ENCODE measurements around the gene ALG3. TPM values are rescaled to one million over a fixed set of nuclear protein-coding genes. Genes with fewer than 3 reads are reported as not detected.
A peak's percentile ranks its signal among the peaks of the same experiment; 100 is the strongest.

The ALG3 gene
- total RNA-seq, 1 experiment from 2014 or later = 57.2 TPM

DNA sequence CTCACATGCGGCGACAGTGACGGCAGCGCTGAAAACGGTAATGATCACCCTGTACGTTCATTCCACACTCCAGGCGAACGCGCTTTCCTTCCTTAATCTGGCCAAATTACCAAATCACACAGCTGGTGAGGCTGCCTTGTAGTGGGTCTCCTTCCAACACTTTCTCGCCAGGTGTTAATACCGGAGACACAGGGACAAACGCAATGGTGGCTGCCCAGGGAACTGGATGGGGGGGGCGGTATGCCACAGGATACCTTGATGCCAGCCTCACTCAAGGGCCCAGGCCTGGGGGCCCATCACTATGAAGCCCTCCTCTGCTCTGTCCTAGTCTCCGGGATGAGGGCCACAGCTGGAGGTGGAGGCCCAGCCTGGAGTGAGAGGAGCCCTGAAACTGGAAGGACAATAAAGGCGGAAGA is 14.0 kb upstream of the ALG3 start:
- H3K36me3 ChIP-seq = 0 out of 2 replicates have a peak, but pooled peaks cover 2% of the 10 kb centered on the region
- no peak overlapping the region for H3K4me3 ChIP-seq
- no peak for DNase-seq

DNA sequence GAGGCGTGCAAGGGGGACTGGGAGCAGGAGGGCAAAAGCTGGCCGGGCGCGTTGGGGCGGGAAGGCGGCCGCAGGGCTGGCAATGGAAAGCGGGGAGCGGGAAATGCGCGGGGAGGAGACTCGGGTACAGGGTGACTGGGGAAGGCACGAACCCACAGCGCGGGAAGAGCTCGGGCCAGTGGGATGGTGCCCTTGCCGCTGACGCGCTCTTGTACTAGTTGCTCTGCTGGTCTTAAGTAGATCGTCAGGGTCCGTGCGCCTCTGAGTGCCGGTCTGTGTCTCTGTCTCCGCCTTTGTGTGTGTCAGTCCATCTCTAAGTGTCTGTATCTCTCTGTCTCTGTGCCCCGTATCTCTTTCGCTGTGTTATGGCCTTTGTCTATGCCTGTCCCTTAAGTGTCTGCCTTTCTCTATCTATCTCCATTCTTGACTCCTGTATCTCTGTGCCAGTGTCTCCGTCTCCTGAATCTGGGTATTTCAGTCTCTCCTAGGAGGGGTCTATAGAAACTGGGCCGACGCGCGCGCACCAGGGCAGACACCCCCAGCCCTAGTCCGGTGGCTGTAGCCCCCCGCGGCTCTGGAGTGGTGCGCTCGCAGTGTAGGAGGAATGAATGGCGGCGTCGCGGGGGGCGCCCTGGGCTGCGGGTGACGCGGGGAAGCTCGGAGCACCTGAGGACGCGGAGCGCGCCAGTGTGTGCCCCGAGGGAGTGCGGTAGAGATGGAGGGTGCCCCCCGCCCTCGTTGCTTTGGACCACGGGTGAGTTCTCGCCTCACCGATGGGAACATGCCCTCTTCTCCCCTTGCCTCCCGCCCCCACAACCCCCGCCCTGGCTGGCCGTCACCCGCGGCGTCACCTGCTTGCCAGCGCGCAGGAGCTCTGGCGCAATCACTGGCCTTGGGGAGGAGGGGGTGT is 13.3 kb upstream of the ALG3 start:
- H3K4me3 ChIP-seq = peak overlapping the region; percentile 53
- peaks cover 15% of the 10 kb centered on the region for H3K27me3 ChIP-seq
- H3K9me3 ChIP-seq = no peaks in the 10 kb centered on the region
- H3K36me3 ChIP-seq = 0 out of 2 replicates have a peak, but pooled peaks cover 2% of the 10 kb centered on the region
- DNase-seq = no peak

More for the DNA sequence above, 14.0 kb upstream of the ALG3 start:
- peaks cover 15% of the 10 kb centered on the region for H3K27me3 ChIP-seq
- H3K9me3 ChIP-seq = no peaks in the 10 kb centered on the region

DNA sequence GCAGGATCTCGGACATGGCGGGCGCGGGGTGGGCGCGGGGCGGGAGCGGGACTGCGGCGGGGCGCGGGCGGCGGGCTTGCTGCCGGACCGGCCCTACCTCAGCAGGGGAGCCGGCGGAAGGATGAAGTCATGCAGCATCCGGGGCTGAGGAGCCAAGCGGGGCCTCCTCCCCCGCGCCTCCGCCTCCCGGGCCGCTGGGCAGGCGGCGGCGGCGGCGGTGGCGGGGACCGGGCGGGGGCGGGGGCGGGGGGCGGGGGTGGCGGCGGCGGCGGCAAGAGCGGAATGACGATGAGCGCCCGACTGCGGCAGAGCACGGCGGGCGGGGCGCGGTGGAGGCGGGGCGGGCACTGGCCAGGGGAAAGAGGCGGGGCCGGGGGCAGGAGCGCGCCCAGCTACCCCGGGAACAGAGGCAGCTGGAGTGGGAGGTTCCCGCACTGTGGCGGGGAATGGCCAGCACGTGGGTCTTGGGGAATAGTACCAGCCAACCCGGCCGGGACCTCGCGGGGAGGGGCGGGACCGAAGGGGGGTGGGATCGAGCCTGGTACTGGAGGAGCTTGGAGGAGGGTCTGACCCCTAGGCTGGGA is 12.6 kb upstream of the ALG3 start, which contains the start of gene CAMK2N2:
Gene CAMK2N2 (minus strand): TSS at position 284 of the 584 bp plus-strand sequence. CDS start 268 bp downstream, at position 16.
- Histone ChIP-seq H3K4me3 (peak within 1 kb of the TSS; percentile 53), H3K36me3 (0 out of 2 replicates have a peak, but pooled peaks cover 2% of the 10 kb centered on the region), H3K9me3 (no peaks in the 10 kb centered on the region), H3K27me3 (peaks cover 15% of the 10 kb centered on the region)
- peak; percentile 90 for DNase-seq

DNA sequence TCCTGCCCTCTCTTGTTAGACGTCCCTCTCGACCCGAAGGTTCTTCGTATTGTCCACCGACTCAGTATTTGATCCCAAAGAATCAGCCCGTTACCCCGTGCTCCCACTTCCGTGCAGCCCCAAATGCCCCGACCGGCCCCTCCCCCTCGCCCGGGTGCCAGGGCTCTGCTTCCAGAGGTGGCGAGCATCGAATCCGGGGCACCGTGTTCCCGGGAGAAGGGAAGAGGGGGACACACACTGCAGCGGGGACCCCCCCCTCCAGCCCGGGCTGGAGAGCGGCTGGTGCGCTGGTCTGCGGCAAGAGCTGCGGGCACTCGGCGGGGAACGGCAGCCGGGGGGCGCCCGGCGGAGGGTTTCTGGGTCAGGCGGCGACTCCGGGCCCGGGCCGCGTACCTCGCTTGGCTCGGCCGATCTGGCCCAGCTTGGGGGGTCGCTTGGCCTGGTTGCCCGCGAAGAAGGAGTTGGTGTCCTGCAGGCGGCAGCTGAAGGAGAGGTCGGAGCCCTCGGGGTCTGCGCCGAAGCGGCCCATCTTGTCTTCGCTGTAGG is 12.0 kb upstream of the ALG3 start:
- Histone ChIP-seq H3K36me3 (0 out of 2 replicates have a peak, but pooled peaks cover 2% of the 10 kb centered on the region), H3K27me3 (peaks cover 15% of the 10 kb centered on the region), H3K9me3 (no peaks in the 10 kb centered on the region), H3K4me3 (peak overlapping the region; percentile 53)
- no peak for DNase-seq

DNA sequence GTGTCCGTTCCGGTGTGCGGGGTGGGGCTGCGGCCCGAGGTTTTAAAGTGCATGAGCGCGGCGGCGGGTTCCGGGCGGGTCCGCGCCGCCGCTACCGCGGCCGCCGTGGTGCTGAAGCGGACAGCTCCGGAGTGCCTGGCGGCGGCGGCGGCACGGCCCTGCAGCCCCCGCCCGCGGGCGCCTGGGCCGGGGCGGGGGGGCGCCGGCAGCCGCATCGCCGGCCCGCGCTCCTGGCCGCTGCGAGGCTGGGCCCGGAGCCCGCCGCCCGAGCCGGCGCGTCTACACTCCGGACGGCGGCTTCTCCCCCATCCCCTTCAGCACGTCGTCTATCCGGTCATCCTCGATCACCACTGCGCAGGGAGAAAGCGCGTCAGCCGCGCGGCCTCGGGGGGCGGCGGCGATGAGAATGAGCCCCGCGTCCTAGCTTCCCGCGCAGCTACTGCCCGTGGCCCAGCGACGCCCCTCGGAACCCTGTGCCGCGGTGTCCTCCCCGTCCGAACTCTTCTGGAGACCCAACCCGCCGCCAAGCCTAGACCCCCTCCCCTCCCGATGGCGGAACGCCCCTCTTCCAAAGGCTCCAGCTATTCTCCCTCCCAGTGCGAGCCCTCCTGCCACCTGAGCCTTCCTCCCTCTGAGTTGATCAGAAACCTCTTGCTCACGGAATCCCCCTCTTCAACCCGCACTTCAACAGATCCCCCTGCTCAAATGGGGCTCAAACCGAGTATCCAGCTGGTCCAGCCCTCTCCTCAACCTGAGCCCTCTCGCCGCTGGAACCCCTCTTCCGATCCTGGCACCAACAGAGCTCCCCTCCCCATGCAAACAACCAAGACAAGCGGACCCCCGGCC is 11.3 kb upstream of the ALG3 start:
- DNase-seq = peak; percentile 51
- Histone ChIP-seq H3K27me3 (peaks cover 15% of the 10 kb centered on the region), H3K36me3 (0 out of 2 replicates have a peak, but pooled peaks cover 2% of the 10 kb centered on the region), H3K9me3 (no peaks in the 10 kb centered on the region), H3K4me3 (peak overlapping the region; percentile 53)

DNA sequence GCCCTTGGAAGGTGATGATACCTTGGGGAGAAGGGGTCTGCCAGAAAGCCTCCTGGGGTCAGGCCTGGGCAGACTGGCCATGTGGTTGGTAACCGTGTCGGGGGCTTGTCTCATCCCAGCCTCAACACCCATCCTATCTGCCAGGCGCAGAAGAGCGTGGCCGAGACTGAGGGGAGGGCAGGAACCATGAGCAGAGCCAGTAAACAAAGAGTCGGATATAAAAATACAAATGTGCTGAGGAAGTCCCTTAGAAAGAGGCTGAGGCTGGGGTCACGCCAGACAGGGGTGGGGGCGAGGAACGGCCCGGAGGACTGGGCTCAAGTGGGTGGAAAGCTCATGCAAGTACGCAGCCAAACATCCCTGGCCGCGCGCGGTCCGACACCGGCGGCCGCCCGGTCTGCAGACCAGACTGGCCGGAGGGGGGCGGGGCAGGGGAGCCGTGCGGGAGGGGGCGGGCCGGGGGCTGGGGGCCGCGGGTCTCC is 10.7 kb upstream of the ALG3 start:
- no peak for DNase-seq
- Histone ChIP-seq H3K36me3 (0 out of 2 replicates have a peak, but pooled peaks cover 2% of the 10 kb centered on the region), H3K27me3 (peaks cover 15% of the 10 kb centered on the region), H3K9me3 (no peaks in the 10 kb centered on the region), H3K4me3 (no peak overlapping the region)

DNA sequence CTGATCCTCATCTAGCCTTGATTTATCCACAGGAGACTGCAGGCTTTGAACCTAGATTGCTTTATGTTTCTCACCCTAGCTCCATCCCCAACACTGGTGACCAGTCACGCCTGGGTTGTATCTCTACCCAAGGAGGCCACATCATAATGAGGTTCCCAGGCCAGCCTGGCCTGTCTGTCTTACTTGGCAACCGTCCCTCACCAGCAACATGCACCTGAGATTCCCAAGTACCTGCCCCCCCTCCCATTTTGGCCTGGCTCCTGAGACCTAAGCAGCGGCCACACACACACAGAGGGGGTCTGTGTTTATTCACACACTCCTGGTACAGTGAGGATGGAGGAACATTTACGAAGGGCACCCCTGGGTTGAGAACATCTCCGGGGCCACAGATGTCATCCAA is 10.2 kb upstream of the ALG3 start:
- no peak for DNase-seq
- Histone ChIP-seq H3K36me3 (0 out of 2 replicates have a peak, but pooled peaks cover 2% of the 10 kb centered on the region), H3K4me3 (no peak overlapping the region), H3K27me3 (peaks cover 15% of the 10 kb centered on the region), H3K9me3 (no peaks in the 10 kb centered on the region)

DNA sequence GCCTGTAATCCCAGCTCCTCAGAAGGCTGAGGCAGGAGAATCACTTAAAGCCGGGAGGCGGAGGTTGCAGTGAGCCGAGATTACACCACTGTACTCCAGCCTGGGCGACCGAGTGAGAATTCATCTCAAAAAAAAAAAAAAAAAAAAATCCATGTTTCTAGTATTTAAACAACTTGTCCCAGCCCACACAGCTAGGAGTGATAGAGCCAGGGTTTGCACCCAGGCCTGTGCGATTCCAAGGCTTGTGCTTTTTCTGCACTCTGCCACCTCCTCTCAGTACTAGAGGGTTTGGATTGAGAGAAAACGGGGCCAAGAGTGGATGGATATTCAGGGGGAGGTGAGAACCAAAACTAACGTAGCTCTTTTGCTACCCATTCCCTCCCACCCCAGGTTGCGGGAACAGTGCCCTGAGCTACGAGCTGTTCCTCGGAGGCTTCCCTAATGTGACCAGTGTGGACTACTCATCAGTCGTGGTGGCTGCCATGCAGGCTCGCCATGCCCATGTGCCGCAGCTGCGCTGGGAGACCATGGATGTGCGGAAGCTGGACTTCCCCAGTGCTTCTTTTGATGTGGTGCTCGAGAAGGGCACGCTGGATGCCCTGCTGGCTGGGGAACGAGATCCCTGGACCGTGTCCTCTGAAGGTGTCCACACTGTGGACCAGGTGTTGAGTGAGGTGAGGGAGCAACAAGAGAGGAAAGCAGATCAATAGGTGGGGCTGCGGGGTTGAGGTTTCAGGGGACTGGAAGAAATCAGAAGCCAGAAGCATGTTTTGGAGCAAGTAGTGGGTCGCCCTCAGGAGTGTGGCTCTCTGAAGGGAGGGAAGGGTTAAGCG is 8.5 kb upstream of the ALG3 start:
- Histone ChIP-seq H3K4me3 (no peak overlapping the region), H3K9me3 (no peaks in the 10 kb centered on the region), H3K36me3 (peaks cover 2% of the 10 kb centered on the region; the same call in 1 of the 2 replicates), H3K27me3 (peaks cover 15% of the 10 kb centered on the region)
- DNase-seq = no peak

DNA sequence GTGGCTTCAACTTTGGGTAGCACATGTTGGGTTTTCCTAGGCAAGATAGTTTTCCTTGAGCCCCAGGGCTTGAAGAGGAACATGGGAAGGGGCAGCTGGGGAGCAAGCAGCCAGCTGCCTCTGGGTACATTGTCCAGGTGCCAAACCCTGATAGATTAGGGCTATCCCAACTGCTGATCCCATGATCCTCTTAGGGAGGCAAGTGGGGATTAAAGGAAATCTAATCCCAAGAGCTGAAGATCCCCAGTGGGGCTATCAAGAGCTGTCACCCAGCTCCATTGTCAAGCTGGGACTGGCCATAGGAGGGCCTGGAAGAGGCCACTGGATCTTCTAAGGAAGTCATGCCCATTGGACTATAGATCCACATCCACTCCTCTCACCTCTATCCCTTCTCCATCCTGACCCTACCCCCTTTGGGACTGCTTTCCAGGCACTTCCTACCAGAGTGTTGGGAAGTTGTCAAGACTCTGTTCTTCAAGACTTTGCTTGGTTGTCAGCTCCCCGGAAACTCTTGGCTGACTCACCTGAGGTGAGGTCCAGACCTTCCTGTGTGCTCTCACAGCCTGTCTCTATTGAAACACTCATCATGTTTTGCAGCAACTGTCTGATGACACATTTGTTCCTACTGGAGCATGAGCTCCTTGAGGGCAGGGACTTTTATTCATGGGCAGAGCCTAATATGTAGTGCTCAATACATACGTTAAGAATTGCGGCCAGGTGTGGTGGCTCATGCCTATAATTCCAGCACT is 6.7 kb upstream of the ALG3 start:
- DNase-seq = no peak
- H3K36me3 ChIP-seq = peaks cover 2% of the 10 kb centered on the region; the same call in 1 of the 2 replicates
- no peak overlapping the region for H3K4me3 ChIP-seq
- no peaks in the 10 kb centered on the region for H3K9me3 ChIP-seq
- peaks cover 4% of the 10 kb centered on the region; the same call in 1 of the 2 replicates for H3K27me3 ChIP-seq

DNA sequence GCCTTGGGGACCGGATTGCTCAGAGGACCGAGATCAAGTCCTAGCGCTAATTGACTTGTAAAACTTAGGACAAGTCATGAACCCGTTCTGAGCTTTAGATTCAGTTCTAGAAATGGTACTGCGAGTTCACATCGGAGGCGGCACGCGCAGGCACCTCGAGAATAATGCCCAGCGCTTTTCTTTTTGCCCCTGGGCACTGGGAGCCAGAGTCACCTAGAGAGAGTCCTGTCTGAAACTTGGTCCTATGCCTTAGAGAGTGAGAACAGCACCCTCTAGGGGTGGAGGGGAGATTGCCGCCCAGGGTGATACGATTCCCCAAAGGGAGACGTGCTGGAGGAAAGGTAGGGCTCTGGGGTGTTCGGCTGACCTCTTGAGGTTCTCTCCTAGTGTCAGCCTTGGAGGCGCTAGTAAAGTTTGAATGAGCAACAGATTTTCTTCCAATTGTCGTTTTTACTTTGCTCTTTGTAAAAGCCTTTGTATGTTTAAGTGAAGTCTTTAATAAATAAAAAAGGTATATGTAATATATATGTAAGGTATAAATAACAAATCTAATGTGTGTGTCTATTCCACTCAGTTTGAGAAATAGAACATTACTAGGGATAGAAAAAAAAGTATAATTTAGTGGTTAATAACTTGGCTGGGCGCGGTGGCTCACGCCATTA is 1.5 kb upstream of the ALG3 start:
- no peaks in the 10 kb centered on the region for H3K9me3 ChIP-seq
- peaks cover 11% of the 10 kb centered on the region for H3K36me3 ChIP-seq
- no peaks in the 10 kb centered on the region for H3K27me3 ChIP-seq
- peak overlapping the region; percentile 90 for H3K4me3 ChIP-seq
- DNase-seq = peak; percentile 87

DNA sequence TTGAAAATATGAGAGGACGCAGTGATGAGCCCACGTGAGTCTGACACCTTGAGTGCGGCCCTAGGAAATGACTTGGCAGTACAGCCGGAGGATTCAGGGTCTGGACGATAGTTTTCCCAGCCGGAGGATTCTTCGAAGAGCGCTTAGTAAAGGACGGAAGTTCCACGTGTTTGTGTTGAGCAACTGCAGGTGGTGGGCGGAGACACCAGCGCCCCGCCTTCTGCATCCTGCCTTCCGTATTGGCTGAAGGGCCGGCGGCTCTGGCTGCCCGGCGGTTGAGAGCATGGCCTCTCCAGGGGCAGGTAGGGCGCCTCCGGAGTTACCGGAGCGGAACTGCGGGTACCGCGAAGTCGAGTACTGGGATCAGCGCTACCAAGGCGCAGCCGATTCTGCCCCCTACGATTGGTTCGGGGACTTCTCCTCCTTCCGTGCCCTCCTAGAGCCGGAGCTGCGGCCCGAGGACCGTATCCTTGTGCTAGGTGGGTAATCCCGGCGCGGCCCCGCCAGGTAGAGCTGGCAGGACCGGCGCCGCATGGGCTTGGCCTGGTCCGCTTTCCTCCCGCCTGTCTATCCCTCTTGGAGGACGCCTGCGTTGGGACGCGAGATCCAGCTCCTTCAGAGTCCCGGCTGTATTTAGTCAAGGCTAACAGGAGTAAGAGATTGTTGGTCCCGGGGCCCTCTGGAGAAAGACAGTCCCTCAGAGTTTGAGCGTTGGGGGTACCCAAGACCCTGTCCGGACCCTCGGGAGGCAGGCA is 827 bp upstream of the ALG3 start, which contains the start of gene EEF1AKMT4:
Gene EEF1AKMT4 (plus strand): TSS at position 261 of the 755 bp plus-strand sequence. CDS start 23 bp downstream, at position 284.
- peak; percentile 98 for DNase-seq
- H3K9me3 ChIP-seq = no peaks in the 10 kb centered on the region
- H3K4me3 ChIP-seq = peak within 1 kb of the TSS; percentile 90
- peaks cover 18% of the 10 kb centered on the region for H3K36me3 ChIP-seq
- H3K27me3 ChIP-seq = no peaks in the 10 kb centered on the region

DNA sequence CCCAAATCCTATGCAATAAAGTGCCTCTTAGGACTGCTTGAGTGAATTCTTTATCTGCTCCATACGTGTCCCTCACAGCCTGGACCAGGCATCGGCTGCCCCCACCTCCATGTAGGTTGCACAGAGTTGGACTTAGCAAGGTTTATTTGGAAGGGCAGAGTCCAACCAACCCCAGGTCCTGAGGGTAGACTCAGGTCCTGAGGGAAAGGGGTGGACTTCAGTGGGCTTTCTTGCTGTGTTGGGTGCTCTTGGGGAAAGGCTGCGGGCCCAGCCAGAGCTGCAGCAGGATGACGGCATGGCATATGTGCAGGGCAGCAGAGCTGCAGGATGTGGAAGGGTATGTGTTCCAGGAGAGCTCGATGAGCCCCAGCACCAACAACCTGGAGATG is 6.5 kb downstream of the ALG3 start:
- no peak for DNase-seq
- no peak overlapping the region for H3K4me3 ChIP-seq

DNA sequence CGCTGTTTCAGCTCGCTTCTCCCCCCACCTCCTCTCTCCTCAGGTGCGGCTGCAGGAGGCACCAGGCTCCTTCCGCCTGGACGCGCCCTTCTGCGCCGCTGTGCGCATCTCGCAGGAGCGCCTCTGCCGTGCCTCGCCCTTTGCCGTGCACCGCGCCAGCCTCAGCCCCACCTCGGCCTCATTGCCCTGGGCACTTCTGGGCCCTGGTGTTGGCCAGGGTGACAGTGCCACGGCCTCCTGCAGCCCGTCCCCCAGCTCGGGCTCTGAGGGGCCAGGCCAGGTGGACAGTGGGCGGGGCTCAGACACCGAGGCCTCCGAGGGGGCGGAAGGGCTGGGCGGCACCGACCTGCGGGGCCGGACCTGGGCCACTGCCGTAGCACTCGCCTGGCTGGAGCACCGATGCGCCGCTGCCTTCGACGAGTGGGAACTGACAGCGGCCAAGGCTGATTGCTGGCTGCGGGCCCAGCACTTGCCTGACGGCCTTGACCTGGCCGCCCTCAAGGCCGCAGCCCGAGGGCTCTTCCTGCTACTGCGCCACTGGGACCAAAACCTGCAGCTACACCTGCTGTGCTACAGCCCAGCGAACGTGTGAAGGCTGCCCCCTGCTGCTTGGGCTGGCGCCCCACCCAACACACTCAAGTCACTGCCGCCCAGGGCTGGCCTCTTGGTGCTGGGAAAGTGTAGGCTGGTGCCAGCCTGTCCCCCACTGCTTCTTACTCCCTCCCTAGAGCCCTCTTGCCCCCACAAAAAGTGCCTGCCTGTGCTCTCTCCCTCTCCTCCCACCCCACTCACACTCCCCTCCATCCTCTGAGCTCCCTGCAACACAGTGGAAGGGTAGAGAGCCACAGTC is 7.1 kb downstream of the ALG3 start:
- no peak overlapping the region for H3K4me3 ChIP-seq
- DNase-seq = no peak
- no peaks in the 10 kb centered on the region for H3K9me3 ChIP-seq
- peaks cover 40% of the 10 kb centered on the region for H3K36me3 ChIP-seq
- H3K27me3 ChIP-seq = no peaks in the 10 kb centered on the region

More for the DNA sequence above, 6.5 kb downstream of the ALG3 start:
- H3K36me3 ChIP-seq = peaks cover 40% of the 10 kb centered on the region
- H3K9me3 ChIP-seq = no peaks in the 10 kb centered on the region
- H3K27me3 ChIP-seq = no peaks in the 10 kb centered on the region
